GM18907 (cell line): ENCODE results near the gene LMF1.

Experiments used
- ATAC-seq: cut with Tn5 transposase; IDR thresholded peaks from one replicate; pipeline ENCODE4 v1.9.1; 2021; ENCODE audit warnings: mild to moderate bottlenecking, moderate library complexity; ENCODE audit not compliant: unreplicated experiment

LMF1 gene

DNA sequence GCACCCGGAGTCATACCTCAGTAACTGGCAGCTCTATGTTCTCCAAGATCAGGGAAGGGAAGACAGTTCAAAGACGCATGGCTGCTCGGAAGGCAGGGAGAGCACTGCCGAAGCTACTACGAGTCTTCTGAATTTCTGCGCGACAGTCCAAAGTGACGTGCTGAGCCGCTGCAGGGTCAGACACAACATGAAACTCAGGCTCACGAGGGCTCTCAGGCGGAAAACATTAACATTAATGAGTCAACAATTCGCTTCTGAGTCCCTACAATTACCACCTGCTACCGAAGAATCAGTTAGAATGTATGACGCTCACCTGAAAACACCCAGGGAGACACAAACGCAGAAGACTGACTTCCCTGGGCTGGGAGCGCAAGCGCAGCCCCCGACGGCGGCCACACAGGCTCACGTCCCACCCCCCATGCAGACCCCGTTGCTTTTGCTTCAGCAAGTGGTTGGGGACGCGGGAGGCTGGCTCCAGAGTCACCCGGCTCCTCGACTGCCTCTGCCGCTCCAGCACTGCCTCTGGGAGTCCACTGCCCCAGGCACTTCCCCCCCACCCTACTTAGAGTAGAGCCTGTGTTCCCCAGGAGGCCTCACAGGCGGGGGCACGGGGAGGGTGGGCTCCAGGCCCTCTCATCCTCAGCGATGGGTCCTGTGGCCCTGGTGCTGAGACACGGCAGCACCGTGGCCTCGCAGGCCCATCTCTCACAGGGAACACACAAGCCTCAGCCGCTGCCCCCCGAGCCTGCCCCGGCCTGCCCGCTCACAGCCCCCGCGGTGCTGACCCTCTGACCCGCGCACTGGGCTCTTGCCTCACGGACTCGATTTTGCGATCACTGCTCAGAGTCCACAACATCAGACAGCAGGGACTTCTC, 38.9 kb downstream of the LMF1 start:
- no peak for ATAC-seq

DNA sequence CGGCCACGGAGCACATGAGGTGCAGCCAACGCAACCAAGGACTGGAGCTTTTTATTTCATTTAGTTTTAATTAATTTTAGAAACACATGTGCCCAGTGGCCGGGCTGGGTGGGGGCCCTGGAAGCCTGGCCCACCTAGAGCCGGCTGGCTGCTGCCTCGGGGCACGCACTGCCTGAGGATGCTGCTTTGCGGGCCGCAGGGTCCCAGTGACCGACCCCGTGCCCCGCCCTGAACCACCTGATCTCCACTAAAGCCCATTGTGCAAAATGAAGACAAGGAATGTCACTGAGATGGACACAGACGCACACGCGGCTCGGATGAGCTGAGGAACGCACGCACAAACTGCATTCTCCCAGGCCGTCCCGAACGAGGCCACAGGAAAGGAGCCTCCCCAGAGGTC, 39.6 kb downstream of the LMF1 start:
- no peak for ATAC-seq

DNA sequence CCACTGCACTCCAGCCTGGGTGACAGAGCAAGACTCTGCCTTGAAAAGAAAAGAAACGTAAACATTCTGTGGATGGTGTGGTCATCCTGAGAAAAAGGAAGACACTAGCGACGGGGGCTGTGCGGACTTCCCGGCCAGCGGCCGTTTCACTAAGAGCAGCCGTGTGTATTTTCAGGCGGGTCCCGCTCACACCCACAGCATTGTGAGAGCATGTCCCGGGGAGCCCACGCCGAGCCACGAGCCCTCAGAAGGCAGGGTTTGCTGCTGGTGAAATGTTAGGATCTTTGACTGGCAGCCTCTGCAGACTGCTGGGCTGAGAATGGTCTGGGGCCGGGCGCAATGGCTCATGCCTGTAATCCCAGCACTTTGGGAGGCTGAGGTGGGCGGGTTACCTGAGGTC, 40.3 kb downstream of the LMF1 start:
- no peak for ATAC-seq

DNA sequence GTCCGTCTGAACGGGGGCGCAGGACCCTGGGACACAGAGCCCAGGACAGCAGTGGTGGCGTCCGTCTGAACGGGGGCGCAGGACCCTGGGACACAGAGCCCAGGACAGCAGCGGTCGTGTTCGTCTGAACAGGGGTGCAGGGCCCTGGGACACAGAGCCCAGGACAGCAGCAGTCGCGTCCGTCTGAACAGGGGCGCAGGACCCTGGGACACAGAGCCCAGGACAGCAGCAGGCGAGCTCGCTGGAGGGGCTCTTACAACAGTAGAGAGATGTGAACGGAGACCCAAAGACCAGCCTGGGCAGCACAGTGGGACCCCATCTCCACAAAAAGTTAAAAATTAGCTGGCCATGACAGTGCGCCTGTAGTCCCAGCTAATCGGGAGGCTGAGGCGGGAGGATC, 40.7 kb downstream of the LMF1 start:
- ATAC-seq: no peak

DNA sequence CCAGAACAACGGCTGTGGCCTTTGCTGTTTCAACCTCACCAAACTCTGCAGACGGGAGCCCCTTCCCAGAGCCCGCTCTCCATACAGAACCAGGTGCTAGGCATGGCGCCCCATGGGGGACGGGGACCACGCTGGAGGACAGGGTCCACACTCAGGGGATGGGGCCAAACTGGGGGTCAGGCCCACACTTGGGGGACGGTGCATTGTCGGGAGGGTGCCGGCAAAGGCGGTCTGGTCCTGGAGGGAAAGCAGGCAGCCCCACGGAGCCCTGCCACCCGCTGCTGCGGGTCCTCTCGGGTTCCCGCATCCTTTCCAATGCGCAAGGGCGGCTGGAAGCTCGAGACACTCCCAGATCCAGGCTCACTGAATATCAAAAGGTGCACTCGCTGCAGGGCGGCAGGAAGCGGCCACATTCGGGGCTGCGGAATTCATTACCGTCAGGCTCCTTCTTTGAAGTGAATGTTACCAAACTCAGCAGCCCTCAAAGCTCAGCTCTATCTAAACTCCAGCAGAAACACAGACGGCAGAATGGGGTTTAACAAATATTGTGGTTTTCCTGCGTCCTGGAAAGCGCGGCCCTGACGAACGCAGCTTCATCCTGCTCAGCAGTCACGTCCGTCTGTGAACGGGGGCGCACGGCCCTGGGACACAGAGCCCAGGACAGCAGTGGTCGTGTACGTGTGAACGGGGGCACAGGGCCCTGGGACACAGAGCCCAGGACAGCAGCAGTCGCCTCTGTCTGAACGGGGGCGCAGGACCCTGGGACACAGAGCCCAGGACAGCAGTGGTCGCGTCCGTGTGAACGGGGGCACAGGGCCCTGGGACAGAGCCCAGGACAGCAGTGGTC, 41.3 kb downstream of the LMF1 start:
- no peak for ATAC-seq

DNA sequence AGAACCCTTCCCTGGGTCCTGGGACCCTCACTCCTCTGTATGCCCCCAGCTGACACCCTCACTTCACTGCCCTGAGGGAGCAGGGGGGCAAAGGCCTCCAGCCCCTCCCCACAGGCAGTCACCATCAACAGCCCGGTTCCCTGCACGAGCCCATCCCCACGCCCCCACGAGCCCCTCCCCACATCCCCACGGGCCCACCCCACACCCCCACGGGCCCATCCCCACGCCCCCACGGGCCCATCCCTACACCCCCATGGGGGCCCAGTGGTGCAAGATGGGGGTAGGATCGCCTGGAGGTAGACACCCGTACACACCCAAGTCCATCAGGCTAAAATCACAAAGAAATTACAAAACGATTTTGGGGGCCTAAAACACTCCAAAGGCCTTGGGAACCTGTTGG, 42.3 kb downstream of the LMF1 start:
- no peak for ATAC-seq

DNA sequence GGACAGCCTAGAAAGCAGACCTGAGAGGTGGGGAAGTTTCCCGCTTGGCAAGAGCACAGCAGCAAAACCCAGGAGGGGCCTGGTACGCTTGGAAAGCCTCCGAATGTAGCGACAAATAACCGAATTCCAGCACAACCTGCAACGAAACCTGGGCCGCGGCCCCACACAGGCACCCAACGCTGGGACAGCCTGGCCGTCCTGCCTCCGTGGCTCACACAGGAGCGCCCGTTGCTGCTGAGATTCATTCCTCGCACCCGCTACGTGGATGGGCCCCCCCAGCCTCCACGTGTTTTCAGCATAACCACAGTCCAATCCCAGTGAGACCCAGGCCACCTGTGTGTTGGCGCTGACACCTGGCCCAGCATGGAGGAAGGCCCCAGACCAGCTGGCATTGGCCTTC, 42.9 kb downstream of the LMF1 start:
- ATAC-seq: no peak

DNA sequence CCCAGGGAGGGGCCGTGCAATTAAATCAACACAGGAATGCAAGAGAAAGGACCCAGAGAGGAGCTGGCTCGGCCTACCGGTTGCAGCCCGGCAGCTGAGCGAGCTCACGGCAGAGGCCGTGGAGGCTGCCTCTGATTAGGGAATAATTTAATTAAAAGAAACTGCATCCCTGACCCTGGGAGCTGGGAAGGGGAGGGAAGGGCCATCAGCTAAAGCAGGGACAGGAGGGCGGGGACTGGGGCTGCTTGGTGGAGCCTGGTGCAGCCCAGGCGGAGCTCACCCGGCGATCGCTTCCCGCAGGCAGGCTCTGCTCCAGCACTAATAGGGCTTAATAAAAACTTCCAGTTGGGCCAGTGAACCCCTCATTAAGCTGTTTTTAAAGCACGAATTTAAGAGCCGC, 43.4 kb downstream of the LMF1 start:
- no peak for ATAC-seq

DNA sequence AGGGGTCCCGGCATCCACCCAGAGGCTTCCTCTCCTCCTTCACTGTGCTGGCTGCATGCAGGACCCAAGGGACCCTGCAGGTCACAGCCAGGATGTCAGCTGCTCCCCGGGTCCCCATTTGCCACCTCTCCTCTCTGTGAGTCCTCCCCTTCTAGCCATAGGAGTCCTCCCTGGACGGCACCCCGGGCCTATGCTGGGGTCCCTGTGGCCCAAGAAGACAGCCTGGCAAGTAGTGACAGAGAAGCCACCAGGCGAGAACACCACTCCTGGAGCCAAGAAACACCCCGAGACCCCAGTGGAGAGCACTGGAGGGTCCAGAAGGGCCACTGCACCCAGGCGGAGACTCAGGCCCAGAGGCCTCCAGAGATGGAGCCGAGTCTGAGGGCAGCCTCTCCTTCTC, 44.1 kb downstream of the LMF1 start:
- no peak for ATAC-seq

DNA sequence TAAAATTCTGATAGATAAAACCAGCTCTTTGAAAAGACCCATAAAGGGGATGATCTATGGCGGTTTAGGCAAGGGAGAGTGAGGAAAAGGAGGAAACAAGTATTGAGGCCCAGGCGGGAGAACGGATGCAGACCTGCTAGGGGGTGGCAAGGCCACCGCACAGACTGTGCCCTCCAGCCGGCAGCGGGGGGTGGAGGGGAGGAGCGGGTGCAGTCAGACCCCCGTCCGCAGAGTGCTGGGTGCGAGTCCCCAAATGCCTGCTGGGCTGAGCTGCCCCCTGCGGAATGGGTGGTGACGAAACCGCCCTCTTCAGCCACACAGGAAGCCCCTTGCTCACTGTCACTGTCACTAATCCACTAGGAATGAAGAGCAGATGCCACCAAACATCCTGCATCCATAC, 46.0 kb downstream of the LMF1 start:
- ATAC-seq: no peak

DNA sequence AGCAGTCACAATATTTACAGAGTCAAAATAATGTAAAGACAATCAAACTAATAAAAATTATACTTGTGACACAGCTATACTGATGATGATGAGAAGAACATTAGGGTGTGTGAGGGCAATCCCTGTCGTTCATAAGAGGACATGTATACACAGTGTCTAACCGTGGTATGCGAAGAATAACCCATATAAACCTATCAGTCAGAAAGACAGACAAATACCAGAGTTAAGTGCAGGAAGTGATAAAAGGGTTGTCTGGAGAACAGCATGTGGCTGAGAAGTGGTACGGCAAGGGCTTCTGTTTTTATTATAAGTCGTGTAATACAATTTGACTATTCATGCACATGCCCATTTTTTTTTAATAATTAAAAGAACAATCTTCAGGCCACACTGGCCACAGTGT, 46.7 kb downstream of the LMF1 start:
- no peak for ATAC-seq

DNA sequence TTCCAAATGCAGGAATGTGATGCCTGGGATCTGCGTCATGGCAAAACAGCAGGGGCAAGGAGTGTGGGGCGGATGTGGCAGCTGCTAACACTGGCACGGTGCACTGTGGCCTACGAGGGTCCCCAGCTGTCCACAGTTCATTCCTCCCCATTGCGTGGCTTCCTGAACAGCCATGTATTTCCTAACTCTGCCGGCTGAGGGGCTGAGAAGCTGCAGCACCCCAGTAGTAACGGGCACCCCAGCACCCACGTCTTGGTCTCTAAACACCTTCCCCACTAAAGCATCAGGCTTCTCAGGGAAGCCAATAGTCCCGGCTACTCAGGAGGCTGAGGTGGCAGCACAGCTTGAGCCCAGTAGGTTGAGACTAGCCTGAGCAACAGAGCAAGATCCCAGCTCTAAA, 47.6 kb downstream of the LMF1 start:
- no peak for ATAC-seq

DNA sequence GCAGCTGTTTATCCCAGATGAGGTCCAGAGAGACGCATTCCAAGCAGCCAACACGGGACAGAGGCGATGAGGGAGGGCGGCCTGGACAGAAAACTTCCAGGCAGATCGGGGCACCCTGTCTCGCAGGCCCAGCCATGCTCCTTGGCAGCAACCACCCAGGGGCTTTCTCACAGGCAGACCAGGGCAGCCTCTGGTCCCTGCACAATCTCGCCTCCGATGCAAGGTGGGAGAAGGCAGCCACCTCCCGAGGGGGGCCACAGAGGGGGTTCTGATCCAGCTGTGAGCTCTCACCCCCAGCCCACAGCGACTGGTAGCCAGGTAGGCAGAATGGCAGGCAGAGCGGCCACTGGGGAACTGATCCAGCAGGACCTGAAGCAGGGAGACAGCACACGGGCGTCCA, 48.7 kb downstream of the LMF1 start:
- ATAC-seq: no peak

DNA sequence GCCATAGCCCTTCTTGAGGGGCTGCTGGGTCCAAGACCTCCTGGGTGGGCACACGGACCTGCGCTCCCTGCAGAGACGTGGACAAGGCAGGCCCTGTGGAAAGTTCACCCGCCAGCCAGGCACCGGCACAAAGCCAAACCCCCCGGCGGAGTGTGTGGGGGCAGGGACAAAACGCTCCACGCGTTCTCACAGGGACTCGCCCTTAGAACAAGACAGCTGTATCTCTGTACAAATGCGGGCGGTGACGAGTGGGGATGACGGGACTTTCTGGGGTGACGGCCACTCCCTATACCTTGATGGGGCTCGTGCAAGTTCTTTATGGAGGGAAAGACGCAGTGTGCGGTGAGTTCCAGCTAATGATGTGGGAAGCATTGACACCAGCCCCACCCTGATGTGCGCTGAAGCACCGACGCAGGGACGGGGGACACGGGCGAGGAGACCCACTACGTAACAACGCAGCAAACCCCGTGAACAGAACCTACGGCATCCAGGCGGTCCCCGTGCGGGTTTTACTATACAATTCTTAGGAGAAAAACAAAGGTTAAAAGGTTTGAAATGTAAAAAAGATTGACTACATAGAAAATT, 49.4 kb downstream of the LMF1 start:
- no peak for ATAC-seq

DNA sequence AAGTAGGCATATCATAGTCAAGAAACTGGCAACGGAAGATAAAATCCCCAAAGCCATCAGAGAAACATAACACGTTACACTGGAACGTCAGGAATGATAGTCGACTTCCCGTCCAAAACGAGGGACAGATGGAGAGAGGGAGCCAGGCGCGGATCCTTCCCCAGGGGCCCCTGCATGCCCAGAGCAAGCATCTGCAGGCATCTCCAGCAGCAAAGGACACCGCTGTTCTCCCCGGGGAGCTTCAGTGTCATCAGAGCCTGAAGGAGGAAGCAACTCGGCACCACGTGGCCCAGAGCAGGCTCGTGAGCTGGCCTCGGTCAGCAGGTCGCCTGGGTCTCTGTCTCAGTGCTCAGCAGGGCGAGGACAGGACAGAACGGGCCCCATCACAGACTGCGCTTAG, 50.1 kb downstream of the LMF1 start:
- no peak for ATAC-seq

DNA sequence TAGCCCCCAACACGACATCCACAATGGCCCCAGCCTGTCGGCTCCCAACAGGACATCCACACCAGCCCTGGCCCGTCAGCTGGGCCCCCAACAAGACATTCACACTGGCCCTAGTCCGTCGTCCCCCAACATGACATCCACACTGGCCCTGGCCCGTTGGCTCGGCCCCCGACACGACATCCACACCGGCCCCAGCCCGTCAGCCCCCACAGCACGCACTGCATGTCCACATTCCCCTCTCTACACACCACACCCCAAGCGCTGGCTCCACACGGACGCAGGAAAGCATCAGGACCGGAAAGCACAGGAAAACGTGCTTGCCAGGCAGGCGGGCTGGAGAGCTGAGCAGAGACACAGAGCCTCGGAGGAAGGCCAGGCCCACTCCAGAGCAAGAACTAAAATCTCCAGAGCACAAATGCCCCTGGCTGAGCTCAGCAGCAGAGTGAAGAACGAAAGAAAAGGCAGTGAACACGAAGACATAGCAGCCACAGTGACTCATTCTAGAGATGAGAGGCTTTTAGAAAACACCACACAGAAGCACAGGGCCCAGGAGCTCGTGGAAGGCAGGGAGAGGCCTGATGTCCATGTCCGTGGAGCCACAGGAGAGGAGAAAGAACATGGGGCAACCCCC, 50.6 kb downstream of the LMF1 start:
- no peak for ATAC-seq

DNA sequence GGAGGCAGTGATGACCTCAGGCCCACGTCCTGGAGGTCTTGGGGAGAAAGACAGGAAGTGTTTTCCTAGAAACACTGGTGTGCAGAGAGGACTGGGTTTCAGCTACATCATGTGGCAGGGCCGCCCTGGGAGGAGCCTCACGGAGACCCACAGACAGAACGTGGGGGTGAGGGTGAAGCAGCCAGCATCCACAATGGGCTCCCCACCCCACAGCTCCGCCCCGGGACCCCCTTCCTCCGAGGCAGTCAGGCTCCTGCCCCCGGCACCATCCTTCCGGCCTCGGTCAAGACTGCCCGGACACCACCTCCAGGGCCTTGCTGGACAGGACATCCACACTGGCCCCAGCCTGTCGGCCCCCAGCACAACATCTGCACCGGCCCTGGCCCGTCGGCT, 51.1 kb downstream of the LMF1 start:
- ATAC-seq: no peak

DNA sequence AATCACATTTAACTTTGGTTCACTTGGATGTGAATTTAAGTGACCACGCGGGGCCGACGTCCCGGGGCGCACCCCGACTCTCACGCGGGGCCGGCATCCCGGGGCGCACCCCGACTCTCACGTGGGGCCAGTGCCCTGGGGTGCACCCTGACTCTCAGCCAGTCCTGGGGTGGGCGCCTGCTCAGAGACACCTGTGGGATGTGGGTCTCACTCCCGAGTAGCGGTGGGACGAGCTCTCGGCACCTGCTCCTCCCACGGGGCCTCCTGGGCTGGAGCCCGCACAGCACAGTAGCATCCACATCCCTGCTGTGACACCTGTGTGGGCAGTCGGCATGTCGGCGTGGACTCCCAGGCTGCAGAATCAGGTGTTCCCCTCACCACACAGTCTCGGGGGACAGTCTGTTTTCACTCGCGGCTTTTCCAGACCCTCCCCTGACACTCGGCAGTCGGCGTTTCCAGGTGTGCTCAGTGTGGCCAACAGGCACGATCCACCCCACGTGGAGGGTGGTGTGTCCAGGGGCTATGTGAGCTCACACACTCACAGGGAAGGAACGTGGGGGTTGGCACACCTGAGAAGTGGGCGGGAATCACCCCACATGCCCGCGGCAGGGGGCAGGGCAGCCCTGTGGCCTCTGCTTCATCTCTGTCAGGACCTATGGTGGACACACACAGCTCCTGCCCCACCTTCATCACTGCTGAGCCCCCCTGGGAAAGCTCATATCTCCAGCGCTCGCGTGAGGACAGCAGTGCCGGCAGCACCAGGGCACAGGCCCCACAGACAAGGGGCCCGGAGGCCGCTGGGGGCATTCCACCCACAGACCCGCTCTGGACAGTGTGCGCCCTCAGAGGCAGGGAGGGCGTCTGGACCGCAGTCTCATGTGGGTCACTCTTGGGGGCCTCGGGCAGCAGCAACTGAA, 51.8 kb downstream of the LMF1 start:
- no peak for ATAC-seq

DNA sequence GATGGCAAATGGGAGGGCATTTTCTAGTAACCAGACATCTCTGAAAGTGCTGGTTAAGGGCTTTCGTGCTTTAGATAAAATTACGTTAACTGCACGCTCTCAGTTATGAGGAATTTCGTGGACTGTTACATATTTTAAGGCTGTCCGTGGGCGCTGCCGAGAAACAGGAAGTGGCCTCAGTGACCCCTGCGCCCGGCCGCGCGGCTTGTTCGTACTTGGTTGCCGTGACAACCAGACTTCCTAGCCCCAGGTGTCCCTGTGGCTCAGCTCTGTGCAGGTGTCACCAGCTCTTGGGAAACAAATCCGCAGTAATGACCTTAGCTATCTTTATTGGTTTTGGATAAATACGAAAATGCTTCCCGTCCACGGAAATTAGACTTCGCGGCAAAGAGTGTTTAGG, 52.7 kb downstream of the LMF1 start:
- no peak for ATAC-seq

DNA sequence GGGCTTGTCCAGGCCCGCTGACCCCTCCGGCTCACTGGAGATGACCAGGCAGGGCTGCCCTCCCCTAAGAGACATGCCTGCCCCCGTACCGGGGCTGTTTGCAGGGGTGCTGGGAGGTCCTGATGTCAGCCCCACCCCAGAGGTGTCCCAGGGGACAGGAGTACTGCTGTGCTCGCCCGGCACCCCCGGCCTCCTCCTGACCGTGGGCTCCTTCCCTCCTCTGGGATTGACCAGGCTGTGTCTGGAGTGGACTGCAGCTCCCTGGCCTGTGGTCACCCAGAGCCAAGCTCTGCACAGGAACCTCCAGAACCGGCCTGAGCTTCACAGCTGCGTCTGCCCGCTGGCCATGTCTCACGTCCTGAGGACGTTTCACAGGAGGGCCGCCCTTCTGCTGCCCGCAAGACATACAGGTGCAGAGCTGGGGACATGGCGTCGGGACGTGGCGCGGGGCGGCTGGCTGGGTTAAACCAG, 53.2 kb downstream of the LMF1 start:
- no peak for ATAC-seq
